ENCODE data around the gene DOCK1.

- no peak for TF ChIP-seq CTCF (IDR thresholded peaks at IDR 0.05; ENCODE audit: borderline replicate concordance, extremely low read depth, low read length, poor library complexity, severe bottlenecking)
- TF ChIP-seq EZH2 (IDR thresholded peaks at IDR 0.05; ENCODE audit: borderline replicate concordance, low read depth, low read length, severe bottlenecking): no peak
These were observed 463.7 kb downstream of the DOCK1 start for GRCh38 chr10:127368929-127369328.

All from DND-41 (cell line).